HK-2 (cell line): ENCODE data around the gene RAI1.

ENCODE experiments used
- DNase-seq: peaks from one replicate; pipeline ENCODE4 v3.0.0-alpha.2; 2018; ENCODE audit not compliant: unreplicated experiment

The RAI1 gene

DNA sequence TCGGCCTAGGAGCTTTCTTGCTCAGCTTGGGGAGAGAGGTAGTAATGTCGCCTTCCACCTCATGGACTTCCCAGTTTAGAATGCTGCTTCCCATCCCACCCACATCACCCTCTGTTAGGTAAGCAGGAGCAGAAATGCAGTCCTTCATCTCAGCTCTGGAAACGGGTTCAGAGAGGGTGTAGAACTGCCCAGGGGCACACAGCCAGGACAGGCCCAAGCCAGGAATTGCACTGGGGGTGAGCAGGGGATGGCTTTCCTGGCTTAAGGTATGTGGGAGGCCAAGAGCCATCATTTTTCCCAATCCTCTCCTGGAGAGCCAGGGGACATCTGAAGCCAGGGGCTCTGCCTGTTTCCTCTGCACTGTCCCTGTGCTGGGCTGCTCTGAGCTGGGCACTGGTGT lies 33.6 kb downstream of the RAI1 start:
- DNase-seq, result no peak

DNA sequence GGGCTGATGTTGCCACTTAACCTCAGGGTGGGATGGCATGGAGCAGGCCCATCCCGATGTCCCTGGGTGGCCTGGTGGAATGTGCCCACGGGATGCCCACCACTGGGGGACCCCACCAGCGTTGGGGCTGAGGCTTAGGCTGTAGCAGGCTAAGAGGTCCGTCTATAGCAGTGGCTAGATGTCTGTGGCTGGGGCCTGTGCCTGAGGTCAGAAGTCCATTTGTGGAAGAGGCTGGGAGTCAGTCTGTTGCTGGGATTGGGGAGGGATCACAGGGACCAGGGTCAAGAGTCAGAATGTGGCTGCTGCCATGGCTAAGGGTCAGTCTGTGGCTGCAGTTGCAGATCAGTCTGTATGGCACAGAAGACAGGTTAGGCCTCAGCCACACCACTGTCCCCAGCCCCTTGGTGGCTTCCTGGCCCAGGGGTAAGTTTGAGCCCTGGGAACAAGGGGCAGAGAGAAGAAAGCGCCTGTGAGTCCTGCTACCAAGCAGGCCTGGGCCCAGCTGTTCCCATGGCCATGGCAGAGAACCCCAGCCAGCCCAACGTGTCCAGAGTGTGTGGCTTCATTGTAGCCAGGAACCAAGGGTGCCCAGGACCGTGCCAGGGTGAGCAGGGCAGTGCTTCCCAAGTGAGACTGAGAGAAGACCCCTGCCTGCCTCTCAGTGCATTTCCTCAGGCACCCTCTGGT lies 35.7 kb downstream of the RAI1 start:
- no peak for DNase-seq

DNA sequence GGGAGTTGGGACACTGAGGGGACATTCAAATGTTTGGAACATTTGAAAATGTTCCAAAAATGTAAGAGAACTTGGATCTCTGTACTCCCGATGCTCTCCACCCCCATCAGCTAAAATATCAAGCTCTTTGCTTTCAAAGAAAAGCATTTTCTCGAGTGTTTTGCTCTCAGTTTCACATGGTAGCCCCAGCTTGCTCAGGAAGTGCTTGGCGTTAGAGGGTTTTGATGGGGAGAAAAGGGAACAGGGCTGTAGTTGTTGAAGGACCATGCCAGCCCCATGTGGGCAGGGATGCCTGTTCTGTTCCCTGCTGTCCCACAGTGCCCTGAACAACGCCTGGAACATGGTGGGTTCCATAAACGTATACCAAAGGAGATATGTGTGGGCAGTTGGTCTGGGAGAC lies 37.0 kb downstream of the RAI1 start:
- DNase-seq, result no peak

DNA sequence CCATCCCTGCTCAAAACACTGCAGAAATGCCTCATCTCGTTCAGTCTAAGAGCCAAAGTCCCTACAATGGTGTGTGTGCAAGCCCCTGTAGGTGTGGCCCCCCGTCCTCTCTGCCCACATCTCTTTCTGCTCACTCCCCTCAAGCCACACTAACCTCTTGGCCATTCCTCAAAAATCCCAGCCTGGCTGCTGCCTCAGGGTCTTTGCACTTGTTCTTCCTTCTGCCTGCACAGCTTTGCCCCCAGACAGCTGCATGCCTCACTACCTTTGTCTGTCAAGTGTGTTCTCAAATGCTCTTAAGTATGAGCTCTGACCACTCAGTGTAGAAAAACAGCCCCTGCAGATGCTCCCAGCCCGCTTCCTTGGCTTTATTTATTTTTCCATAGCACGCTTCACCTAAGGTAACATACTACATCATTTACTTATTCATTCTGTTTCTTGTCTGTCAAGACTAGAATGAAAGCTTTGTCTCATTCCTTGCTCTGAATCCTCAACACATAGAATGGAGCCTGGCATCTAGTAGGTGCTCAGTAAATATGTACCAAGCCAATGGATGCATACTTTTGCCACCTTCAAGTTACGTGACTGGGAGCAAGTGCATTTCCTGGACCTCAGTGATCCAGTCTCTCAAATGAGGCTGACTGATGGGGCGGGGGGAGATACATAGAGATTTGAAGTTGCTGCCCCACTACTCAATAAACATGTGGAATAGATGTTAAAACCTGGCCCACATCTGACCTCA lies 38.1 kb downstream of the RAI1 start:
- no peak for DNase-seq

DNA sequence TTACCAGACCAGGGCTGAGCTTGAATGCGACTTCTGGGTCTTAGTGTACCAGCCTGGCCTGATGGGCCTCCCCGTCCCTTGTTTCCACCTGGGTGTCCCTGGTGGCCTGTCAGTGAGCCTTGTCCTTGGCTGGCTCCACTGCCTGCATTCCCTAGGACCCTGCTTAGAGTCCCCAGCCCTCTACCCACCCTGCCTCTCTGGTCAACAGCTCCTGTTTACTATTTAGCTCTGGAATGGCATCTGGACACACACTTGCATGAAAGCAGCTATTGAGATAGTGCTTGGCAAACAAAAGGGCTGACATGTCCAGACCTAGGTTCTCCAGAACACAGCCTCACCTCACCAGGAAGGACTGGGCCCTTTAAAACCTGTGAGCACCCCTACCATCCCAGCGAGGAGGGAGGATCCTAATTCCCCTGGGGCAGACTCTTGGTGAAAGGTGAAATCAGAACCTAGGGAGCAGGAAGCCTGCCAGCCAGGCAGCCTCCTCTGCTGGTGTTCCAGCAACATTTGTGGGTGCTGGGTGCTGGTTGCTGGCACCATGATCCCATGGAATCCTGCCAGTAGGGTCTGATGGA lies 38.8 kb downstream of the RAI1 start:
- DNase-seq, result no peak

DNA sequence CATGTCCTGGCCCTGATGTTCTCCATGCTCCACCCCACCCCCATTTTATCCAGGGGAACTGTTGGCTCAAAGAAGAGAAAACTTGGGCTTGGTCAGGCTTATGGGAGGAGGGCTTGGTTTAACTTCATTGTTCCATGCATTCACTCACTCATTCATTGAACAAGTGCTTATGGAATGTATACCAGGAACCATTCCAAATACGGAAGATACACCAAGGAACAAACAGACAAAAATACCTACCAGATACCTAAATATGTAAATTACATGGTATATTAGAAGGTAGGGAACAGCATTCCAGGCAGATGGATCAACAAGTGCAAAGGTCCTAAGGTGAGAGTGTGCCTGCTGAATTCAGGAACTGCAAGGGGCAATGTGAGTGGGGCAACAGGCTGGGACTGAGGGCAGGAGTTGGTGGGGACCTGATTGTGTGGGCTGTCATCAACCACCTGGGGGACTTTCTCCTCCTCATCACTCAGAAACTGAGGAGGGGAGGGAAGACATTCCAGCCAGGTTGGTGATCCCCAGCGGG lies 39.9 kb downstream of the RAI1 start:
- no peak for DNase-seq

DNA sequence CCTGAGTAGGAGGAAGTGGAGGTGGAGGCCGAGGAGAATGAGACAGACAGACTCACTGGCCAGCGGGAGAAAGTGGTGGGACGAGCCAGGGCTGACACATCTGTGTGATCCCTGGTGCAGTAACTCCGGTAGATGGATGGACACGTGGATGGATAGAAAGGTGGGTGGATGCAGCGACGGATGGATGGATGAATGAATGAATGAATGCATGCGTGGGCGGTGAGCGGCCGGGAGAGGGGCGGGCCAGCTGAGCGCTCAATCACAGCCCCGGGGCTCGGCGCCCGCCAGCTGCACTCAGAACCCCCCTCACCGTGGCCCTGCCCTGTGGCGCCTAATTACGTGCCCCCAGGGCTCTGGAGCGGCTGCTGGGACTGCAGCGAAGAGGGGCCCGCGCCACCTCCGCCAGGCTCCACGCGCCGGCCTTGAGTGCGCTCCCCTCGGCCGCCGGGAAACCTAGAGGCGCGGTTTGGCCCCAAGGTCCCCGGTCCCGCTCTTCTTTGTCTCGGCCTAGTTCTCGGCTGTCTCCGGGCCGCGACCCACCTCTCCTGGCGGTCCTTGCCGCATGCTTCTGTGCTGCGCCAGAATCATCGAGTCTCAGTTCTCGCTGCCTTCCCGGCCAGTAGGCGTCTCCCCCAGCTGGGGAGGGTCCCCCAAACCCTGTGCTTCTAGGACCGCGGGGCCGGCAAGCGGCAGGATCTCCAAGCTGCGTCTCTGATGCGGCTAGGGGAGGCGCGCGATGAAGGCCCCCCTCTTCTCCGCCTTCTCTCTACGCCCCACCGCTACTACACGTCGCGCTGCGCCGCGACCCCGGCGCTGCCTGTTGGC lies 41.0 kb downstream of the RAI1 start:
- DNase-seq, result no peak

DNA sequence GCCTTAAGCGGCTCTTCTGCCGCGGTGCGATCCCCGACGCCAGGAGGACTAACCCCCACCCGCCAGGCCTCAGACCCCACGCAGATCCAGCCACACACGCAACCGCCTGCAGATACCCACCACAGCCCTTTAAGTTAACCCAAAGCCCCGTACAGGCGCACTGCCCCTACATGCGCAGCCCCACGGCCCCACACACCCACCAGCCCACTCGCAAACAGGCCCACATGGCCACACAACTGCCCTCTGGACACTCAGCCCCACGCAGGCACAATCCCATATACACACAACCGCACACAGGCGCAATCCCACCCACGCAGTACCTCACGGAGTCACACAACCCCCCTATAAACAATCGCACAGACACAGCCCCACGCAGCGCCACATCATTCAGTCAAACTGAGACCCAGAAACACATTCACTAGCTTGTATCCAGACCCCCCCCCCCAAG lies 41.7 kb downstream of the RAI1 start:
- no peak for DNase-seq

DNA sequence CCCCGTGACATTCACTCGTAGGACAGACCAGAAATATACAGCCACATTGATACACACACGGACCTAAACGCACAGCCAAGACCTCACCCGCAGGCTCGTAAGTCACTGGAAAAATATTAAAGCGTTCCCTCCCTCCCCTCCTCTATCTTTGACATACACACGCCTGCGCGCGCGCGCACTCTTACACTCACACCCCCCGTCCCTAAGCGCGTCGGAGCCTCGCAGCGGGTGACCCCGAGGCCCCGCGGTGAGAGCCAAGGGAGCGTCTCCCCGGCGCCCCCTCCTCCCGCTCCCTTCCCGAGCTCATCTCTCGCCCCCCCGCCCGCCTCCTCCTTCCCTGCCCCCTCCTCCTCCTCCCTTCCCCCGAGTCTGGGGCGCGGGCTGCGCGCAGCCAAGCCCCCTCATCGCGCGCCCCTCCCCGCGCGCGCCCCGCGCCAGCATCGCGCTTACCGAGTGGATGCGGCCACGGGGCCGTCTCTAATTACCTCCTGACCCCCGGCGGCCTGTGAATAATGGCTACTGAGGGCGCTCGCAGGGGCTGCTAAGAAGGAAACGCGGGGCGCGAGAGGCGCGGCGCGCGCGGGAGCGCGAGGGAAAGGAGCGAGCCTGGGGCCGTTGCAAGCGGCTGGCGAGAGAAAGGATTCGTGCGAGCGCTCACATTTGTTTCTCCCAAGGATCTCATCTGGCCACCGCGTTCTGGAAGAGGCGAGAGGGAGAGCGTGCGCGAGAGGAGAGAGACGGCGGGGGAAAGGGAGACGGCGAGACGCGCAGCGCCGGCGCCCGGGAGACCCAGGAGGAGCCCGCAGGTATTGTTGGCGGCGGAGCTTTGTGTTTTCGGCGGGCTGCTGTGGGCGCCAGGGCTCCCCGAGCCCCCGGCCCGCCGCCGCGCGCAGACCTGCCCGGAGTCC lies 42.4 kb downstream of the RAI1 start:
- no peak for DNase-seq

DNA sequence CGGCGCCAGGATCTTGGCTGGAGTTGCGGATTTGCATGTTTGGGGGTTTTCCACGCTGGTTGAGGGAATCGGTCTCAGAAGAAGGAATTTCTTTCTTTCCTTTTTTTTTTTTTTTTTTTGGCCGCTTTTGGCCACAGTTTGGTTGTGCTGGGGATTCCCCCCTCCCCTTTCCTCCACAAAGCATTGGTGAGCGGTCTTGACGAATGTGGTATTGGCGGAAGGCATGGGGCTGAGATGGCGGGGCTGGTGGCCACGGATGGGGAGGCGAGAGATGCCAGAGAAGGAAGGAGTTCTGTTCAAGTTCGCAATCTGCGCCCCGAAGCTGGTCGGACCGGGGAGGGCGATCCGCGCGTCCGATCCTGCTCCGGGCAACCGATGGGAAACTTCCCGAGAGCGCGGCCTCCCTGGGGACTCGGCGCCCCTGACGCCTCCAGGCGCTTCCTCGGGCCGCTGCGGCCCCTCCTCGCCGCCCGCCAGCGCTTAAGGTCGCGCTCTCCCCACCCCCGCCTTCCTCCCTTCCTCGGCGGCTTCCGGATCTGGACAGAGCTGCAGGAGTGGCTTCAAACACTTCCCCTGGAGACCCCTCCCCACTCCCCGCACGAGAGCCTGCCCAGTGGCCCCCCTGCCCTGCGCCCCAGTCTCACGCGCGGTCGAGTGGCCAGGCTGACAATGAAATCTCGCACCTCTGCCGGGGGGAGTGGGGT lies 43.2 kb downstream of the RAI1 start:
- DNase-seq, result no peak

DNA sequence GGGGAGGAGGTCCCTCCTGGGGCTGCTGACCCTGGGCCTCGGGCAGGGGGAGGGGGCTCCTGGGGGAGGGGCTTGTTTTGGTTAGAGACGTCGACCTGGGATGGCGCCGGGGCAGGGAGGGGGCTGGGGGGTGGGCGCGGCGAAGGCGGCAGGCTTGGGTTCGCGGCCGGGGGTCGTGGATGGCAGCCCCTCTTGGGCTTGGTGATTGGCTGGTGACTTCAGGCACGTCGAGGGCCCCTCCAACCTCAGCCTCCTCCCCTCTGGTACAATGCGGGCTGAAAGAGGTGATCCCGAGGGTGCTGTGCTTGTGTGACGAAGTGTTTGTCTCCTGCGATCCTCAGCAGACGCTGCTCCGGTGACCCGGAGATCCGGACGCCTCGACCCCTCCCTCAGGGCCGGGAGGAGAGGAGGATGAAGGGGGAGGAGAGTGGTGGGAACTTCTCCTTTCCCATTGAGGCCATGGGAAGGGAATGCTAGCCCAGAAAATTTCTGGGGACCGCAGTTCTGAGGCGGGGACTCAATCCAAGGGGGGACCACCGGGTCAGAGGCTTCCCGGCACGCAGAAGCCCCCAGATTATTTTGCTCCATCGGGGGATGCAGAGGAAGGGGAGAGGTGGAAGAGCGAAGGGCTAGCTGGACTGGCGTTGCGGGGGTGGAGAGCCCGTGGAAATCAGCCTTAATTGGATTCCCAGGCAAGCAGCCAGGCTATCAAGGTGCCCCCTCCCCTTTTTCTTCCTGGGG lies 43.9 kb downstream of the RAI1 start:
- DNase-seq, result no peak

DNA sequence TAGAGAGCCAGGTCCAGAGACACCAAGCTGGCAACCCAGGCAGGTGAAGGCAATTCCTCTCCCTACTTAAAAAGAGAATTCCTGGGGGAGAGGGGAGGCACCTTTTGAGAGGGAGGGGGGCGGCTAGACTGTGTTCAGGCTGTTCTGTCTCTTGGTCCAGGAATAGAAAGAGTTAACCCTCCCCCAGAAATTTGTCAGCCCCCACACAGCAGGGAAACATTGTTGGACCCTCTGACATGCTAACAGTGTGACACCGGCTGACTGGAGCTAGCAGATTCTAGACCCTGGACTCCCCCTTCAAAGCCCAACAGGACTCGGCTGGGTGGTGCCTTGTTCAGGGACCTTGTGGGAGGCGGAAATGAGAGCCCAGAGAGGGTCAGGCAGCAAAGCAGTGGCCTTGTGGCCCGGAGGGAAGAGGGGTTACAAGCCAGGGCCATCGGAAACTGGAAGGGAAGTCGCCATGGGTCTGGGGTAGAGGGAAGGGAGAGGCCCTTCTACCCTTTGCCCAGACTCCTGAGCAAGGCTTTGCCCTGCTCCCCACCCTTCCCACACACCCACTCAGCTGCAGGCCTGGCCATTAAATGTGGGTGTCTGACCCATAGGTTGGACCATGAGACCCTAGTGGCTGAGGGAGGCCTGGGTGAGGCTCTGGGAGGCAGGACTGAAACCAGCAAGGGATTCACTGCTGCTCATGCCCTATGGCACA lies 44.6 kb downstream of the RAI1 start:
- no peak for DNase-seq

DNA sequence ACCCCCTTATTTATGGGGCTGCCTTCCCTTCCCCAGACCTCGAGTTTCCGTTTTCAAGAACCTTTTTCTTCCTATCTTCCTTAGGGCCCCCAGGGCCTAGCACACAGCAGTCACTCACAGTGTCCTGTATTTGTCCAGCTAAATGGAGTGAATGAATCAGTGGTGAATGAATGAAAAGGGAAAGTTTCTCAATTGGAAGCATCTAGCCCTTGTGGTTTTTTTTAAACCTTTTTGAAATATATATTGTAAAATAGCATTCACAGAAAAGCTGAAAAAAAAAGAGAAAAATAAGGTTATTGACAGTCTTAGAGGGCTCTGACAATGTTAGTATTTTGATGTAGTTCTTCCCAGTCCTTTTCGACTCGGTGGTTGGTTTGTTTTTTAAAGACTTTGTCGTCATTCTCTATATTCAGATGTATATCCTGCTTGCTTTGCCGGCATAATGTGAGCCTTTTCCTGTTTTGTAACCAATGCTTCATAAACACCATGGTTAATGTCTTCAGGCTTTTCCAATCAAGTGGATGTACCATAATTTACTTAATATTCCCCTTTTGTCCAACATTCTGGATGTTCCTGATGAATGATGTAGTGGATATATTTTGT lies 45.3 kb downstream of the RAI1 start:
- DNase-seq, result no peak

DNA sequence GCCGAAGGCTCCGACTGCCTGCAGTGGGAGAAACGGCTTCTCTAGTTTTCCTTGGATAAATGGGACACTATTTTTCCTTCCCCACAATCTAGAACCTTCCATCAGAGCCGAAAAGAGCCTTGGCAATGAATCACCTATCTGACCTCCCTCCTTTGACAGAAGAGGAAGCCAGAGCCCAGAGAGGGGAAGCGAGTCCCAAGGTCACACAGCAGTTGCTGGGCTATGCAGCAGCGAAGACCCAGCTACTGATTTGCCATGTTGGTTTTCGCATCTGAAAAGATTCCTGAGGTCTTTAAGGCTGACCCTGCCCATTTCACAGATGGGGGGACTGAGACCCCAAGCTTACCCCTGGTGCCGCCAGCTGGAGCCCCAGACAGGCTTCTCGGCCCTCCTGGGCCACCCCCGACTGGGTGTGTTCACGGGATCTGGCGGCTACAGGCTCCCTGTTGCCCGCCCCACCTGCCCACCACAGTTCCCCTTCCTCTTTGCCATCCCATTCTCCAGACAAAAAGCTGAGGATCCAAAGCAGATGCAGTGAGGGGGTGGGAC lies 45.9 kb downstream of the RAI1 start:
- no peak for DNase-seq

DNA sequence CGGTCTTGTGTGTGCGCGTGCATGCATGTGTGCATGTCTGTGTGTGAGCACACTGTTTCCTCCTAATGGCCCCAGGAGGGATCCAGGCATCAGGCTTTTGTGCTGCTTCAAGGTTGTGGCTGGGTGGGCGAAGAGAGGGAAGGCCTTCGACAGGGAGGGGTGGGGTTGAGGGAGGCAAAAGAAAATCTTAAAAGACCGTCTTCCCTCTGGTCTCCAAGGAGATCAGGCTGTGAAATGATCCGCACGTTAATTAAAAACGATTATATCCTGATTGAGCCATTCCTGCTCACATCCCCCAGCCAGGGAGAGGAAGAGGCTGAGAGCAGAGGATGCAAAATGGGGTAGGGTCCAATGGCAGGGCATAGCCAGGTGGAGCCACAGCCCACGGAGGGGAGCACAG lies 46.9 kb downstream of the RAI1 start:
- DNase-seq, result no peak

DNA sequence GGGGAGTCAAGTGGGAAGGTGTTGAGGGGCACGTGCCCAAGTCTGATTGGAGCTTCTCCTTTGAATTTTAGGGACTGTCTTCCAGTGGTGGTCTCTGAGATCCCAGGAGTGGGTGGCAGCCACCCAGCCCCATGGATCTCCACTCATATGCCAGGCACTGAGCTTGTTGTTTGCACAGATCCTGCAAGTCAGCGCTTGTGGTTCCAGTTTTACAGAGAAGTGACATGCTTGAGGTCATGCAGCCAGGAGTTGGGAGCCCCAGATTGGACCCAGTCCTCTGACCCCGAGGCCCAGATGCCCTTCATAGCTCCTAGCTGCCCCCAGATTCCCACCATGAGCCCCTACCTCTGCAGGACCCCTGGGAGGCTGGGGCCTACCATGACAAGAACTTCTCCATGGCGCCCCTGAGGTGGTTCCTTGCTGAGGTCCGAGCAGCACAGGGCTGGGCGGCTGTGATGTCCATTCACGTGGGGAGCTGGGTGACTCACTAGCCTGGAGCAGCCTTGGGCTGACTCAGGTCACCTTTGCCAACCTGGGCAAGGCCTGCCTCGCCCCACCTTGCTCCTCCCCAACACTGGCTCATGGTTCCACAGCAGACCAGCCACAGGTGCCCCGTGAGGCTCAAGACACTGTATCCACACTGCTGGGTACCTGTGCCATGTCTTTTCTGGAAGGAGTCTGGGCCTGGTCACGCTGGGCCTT lies 47.4 kb downstream of the RAI1 start:
- no peak for DNase-seq

DNA sequence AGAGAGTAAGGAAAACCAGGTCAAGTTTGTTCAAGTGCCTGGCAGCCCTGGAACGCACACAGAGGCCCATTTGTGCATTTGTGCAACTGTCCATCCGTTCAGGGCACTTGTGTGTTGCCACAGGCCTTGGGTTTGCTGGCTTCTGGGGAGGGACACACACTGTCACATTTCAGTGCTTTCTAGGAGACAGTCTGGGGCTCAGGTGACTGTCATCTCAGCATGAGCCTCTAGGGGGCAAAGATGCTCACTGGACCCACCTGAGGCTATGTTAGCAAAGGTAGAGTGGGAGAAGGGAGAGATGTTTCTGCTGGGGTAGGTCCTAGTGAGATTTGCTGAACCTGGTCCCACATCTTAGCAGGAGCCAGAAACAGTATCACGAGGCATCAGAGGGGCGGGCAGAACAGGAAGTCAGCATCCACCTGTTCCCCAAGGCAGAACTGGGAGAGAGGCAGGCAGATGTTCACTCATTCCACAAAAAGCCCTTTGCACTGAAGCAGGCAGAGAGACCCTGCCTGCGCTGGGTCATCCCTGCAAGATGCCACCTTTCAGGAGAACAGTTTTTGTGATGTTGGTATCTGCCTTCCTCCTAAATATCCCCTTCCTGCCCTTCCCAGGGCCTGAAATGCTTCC lies 48.5 kb downstream of the RAI1 start:
- DNase-seq, result no peak
